Mesendoderm (in vitro differentiated cells): Measurements from ENCODE around the gene MYRFL.

ENCODE experiments used
- DNase-seq: peaks from one replicate; pipeline ENCODE4 v3.0.0; 2013
- H2AK5ac ChIP-seq: 2 replicates; pipeline ENCODE4 v1.6.1; 2013; ENCODE audit warnings: low read length, inconsistent platforms
- H2BK120ac ChIP-seq: 2 replicates; pipeline ENCODE4 v1.6.1; 2013; ENCODE audit warnings: low read depth, mild to moderate bottlenecking, low read length, moderate library complexity, mixed read lengths
- H2BK15ac ChIP-seq: replicated peaks from 2 replicates; pipeline ENCODE4 v1.6.1; 2013; ENCODE audit warnings: low read depth, mild to moderate bottlenecking, moderate library complexity
- H2BK5ac ChIP-seq: 2 replicates; pipeline ENCODE4 v1.6.1; 2013; ENCODE audit warnings: low read length, inconsistent platforms
- H3K18ac ChIP-seq: 2 replicates; pipeline ENCODE4 v1.6.1; 2013; ENCODE audit warnings: mild to moderate bottlenecking, low read length, mixed read lengths
- H3K23ac ChIP-seq: one replicate; pipeline ENCODE4 v1.6.1; 2013; ENCODE audit warnings: low read length
- H3K27ac ChIP-seq: 2 replicates; pipeline ENCODE4 v1.5.1; 2013; ENCODE audit warnings: low read depth, mild to moderate bottlenecking, inconsistent platforms, low read length, moderate library complexity
- H3K27me3 ChIP-seq: 2 replicates; pipeline ENCODE4 v1.6.1; 2013; ENCODE audit warnings: low read length, control low read depth, mild to moderate bottlenecking, inconsistent platforms; ENCODE audit not compliant: insufficient read depth, poor library complexity
- H3K36me3 ChIP-seq: 2 replicates; pipeline ENCODE4 v1.6.1; 2013; ENCODE audit warnings: low read length, inconsistent platforms; ENCODE audit not compliant: control insufficient read depth, insufficient read depth
- H3K4ac ChIP-seq: one replicate; pipeline ENCODE4 v1.6.1; 2013; ENCODE audit warnings: low read depth, mild to moderate bottlenecking, low read length, moderate library complexity
- H3K4me1 ChIP-seq: 2 replicates; pipeline ENCODE4 v1.6.1; 2013; ENCODE audit warnings: low read depth, low read length, inconsistent platforms; ENCODE audit not compliant: control insufficient read depth
- H3K4me2 ChIP-seq: 2 replicates; pipeline ENCODE4 v1.6.1; 2013; ENCODE audit warnings: low read length
- H3K4me3 ChIP-seq: 2 replicates; pipeline ENCODE4 v1.5.1; 2013; ENCODE audit warnings: mild to moderate bottlenecking, low read length
- H3K56ac ChIP-seq: one replicate; pipeline ENCODE4 v1.6.1; 2013; ENCODE audit warnings: low read length
- H3K79me1 ChIP-seq: 2 replicates; pipeline ENCODE4 v1.6.1; 2013; ENCODE audit warnings: low read length, inconsistent platforms
- H3K79me2 ChIP-seq: 2 replicates; pipeline ENCODE4 v1.6.1; 2013; ENCODE audit warnings: mild to moderate bottlenecking, low read length; ENCODE audit not compliant: control insufficient read depth, insufficient read depth
- H3K9ac ChIP-seq: 2 replicates; pipeline ENCODE4 v1.6.1; 2013; ENCODE audit warnings: low read length, inconsistent platforms
- H4K5ac ChIP-seq: one replicate; pipeline ENCODE4 v1.6.1; 2013; ENCODE audit warnings: low read length
- H4K8ac ChIP-seq: one replicate; pipeline ENCODE4 v1.6.1; 2013; ENCODE audit warnings: low read depth, mild to moderate bottlenecking, control low read depth, low read length, moderate library complexity
- WGBS: extraction: QIAGEN DNeasy Blood & Tissue Kit; methylation state at CpG from one replicate; pipeline ENCODE4 v1.1.7; 2013; ENCODE audit warnings: low lambda C conversion rate, missing lambda C conversion rate; ENCODE audit not compliant: insufficient coverage; ENCODE audit errors: extremely low coverage; 5-methylcytosine and 5-hydroxymethylcytosine counted together

The MYRFL gene

GRCh38 chr12:70002912-70003255 lies 177.9 kb downstream of the MYRFL start:
- Histone ChIP-seq H4K8ac (no peak overlapping the region), H3K4me3 (no peak overlapping the region), H3K79me1 (no peaks in the 10 kb centered on the region), H3K36me3 (no peaks in the 10 kb centered on the region), H3K79me2 (no peaks in the 10 kb centered on the region), H3K4me1 (peaks cover 1% of the 10 kb centered on the region), H3K56ac (no peak overlapping the region), H3K4ac (no peak overlapping the region), H2BK120ac (no peak overlapping the region), H2BK5ac (no peak overlapping the region), H3K9ac (no peak overlapping the region), H2AK5ac (no peak overlapping the region), H2BK15ac (no peak overlapping the region), H3K4me2 (no peak overlapping the region), H4K5ac (no peak overlapping the region), H3K27me3 (no peaks in the 10 kb centered on the region), H3K18ac (no peak overlapping the region), H3K27ac (no peak overlapping the region), H3K23ac (no peak overlapping the region)
- DNase-seq = no peak
- WGBS = no CpG with 5 or more reads among the region's 6 CpGs

- no peak overlapping the region for H3K4me2 ChIP-seq
- H3K27ac ChIP-seq = no peak overlapping the region
- H3K27me3 ChIP-seq = no peaks in the 10 kb centered on the region
- H2BK15ac ChIP-seq = no peak overlapping the region
- H2BK120ac ChIP-seq = no peak overlapping the region
- H3K56ac ChIP-seq = no peak overlapping the region
- H3K4ac ChIP-seq = no peak overlapping the region
- no peaks in the 10 kb centered on the region for H3K79me1 ChIP-seq
- DNase-seq = no peak
- H4K5ac ChIP-seq = no peak overlapping the region
- H3K23ac ChIP-seq = no peak overlapping the region
- no peak overlapping the region for H4K8ac ChIP-seq
- no peaks in the 10 kb centered on the region for H3K36me3 ChIP-seq
- no peaks in the 10 kb centered on the region for H3K79me2 ChIP-seq
- H3K18ac ChIP-seq = no peak overlapping the region
- H3K4me1 ChIP-seq = peaks cover 1% of the 10 kb centered on the region
- no peak overlapping the region for H3K9ac ChIP-seq
- H3K4me3 ChIP-seq = no peak overlapping the region
- no peak overlapping the region for H2AK5ac ChIP-seq
- H2BK5ac ChIP-seq = no peak overlapping the region
- no CpG with 5 or more reads among the region's 2 CpGs for WGBS
Observed at GRCh38 chr12:70005864-70006618, 181.0 kb downstream of the MYRFL start.

- Histone ChIP-seq H4K5ac (no peak overlapping the region), H3K79me2 (no peaks in the 10 kb centered on the region), H4K8ac (no peak overlapping the region), H2BK5ac (no peak overlapping the region), H3K18ac (no peak overlapping the region), H3K27ac (no peak overlapping the region), H3K23ac (no peak overlapping the region), H3K4me1 (no peaks in the 10 kb centered on the region), H3K27me3 (no peaks in the 10 kb centered on the region), H2AK5ac (no peak overlapping the region), H3K56ac (no peak overlapping the region), H3K4me3 (no peak overlapping the region), H2BK15ac (no peak overlapping the region), H3K79me1 (no peaks in the 10 kb centered on the region), H3K4me2 (no peak overlapping the region), H3K4ac (no peak overlapping the region), H3K9ac (no peak overlapping the region), H2BK120ac (no peak overlapping the region), H3K36me3 (no peaks in the 10 kb centered on the region)
- no peak for DNase-seq
- WGBS = no CpG with 5 or more reads among the region's 2 CpGs
Observed at GRCh38 chr12:70006619-70006973, 181.6 kb downstream of the MYRFL start.

- H3K18ac ChIP-seq = no peak overlapping the region
- no peak overlapping the region for H3K4me3 ChIP-seq
- H3K23ac ChIP-seq = no peak overlapping the region
- no peaks in the 10 kb centered on the region for H3K27me3 ChIP-seq
- no peak overlapping the region for H3K4ac ChIP-seq
- no peak overlapping the region for H4K5ac ChIP-seq
- H3K9ac ChIP-seq = no peak overlapping the region
- H3K79me2 ChIP-seq = no peaks in the 10 kb centered on the region
- H2AK5ac ChIP-seq = no peak overlapping the region
- no peak overlapping the region for H4K8ac ChIP-seq
- H3K56ac ChIP-seq = no peak overlapping the region
- no peak overlapping the region for H2BK120ac ChIP-seq
- no peaks in the 10 kb centered on the region for H3K36me3 ChIP-seq
- WGBS = no CpG with 5 or more reads among the region's 2 CpGs
- no peaks in the 10 kb centered on the region for H3K4me1 ChIP-seq
- no peak overlapping the region for H3K4me2 ChIP-seq
- H3K79me1 ChIP-seq = no peaks in the 10 kb centered on the region
- DNase-seq = no peak
- no peak overlapping the region for H2BK5ac ChIP-seq
- H2BK15ac ChIP-seq = no peak overlapping the region
- no peak overlapping the region for H3K27ac ChIP-seq
Observed at GRCh38 chr12:70007687-70008086, 182.7 kb downstream of the MYRFL start.
